Measurements from ENCODE around the gene MAPRE2. TPM values are rescaled to one million over a fixed set of nuclear protein-coding genes. Genes with fewer than 3 reads are reported as not detected.

Gene MAPRE2
- total and polyA plus RNA-seq, 8 donors: 4.8 to 18.2 (median 10.6) TPM

GRCh38 chr18:35030277-35030989 lies 10.8 kb upstream of the MAPRE2 start:
- no peaks in the 10 kb centered on the region for H3K9me3 ChIP-seq
- TF ChIP-seq CTCF (IDR thresholded peaks at IDR 0.05): no peak
- 48 to 54% methylated on average over 3 of the region's 3 CpGs for WGBS, 2 donors
- H3K27ac ChIP-seq: peak overlapping the region in 1 of 4 donors; percentile 8
- H3K4me1 ChIP-seq: peaks cover 1 to 5% (median 4%) of the 10 kb centered on the region in 3 donors
- DNase-seq: no peak
- no peak for FAIRE-seq
- peak overlapping the region in 2 of 4 donors; percentile 2 to 14 for H3K4me3 ChIP-seq
- H3K27me3 ChIP-seq: no peaks in the 10 kb centered on the region
- intact Hi-C loops (cut with DNase I): no loop called here
- H3K36me3 ChIP-seq: no peaks in the 10 kb centered on the region
- peak in 3 of 4 donors; percentile 11 to 29 (median 26) for ATAC-seq

- H3K27ac ChIP-seq: no peak overlapping the region
- ATAC-seq: no peak
- H3K4me1 ChIP-seq: no peaks in the 10 kb centered on the region
- TF ChIP-seq CTCF (IDR thresholded peaks at IDR 0.05): no peak
- 74 to 86% methylated on average over 1 of the region's 1 CpG for WGBS, 2 donors
- DNase-seq: no peak
- H3K9me3 ChIP-seq: no peaks in the 10 kb centered on the region
- H3K27me3 ChIP-seq: no peaks in the 10 kb centered on the region
- H3K4me3 ChIP-seq: no peak overlapping the region
- no peaks in the 10 kb centered on the region for H3K36me3 ChIP-seq
- FAIRE-seq: no peak
- intact Hi-C loops (cut with DNase I): no loop called here
Observed at GRCh38 chr18:35032113-35032512, 9.1 kb upstream of the MAPRE2 start.

GRCh38 chr18:35038029-35038428 lies 3.2 kb upstream of the MAPRE2 start:
- Histone ChIP-seq H3K4me3 (no peak overlapping the region), H3K27ac (no peak overlapping the region), H3K27me3 (no peaks in the 10 kb centered on the region), H3K4me1 (peaks cover 0 to 11% (median 0%) of the 10 kb centered on the region in 3 donors), H3K9me3 (no peaks in the 10 kb centered on the region), H3K36me3 (no peaks in the 10 kb centered on the region)
- no peak for ATAC-seq
- no peak for DNase-seq
- FAIRE-seq: no peak
- no peak for TF ChIP-seq CTCF (IDR thresholded peaks at IDR 0.05)
- WGBS, 2 donors: 87 to 93% methylated on average over 1 of the region's 1 CpG
- intact Hi-C loops (cut with DNase I): no loop called here

GRCh38 chr18:35038881-35039491 lies 2.2 kb upstream of the MAPRE2 start:
- 94 to 98% methylated on average over 2 of the region's 2 CpGs for WGBS, 2 donors
- intact Hi-C loops (cut with DNase I): no loop called here
- H3K4me1 ChIP-seq: peaks cover 0 to 13% (median 0%) of the 10 kb centered on the region in 3 donors
- H3K4me3 ChIP-seq: no peak overlapping the region
- H3K27me3 ChIP-seq: no peaks in the 10 kb centered on the region
- no peaks in the 10 kb centered on the region for H3K36me3 ChIP-seq
- no peak for TF ChIP-seq CTCF (IDR thresholded peaks at IDR 0.05)
- H3K9me3 ChIP-seq: no peaks in the 10 kb centered on the region
- ATAC-seq (no peak), DNase-seq (no peak), FAIRE-seq (no peak)
- no peak overlapping the region for H3K27ac ChIP-seq

GRCh38 chr18:35040638-35040987 lies 600 bp upstream of the MAPRE2 start:
- no peaks in the 10 kb centered on the region for H3K36me3 ChIP-seq
- ATAC-seq (no peak), DNase-seq (no peak), FAIRE-seq (no peak)
- TF ChIP-seq CTCF (IDR thresholded peaks at IDR 0.05): no peak
- H3K9me3 ChIP-seq: no peaks in the 10 kb centered on the region
- H3K27me3 ChIP-seq: no peaks in the 10 kb centered on the region
- H3K27ac ChIP-seq: peak overlapping the region; percentile 70 to 84 (median 78)
- intact Hi-C loops (cut with DNase I): no loop called here
- peaks cover 0 to 17% (median 0%) of the 10 kb centered on the region in 3 donors for H3K4me1 ChIP-seq
- peak overlapping the region in 2 of 4 donors; percentile 73 to 76 for H3K4me3 ChIP-seq
